Colon (tissue), 2 donors: ENCODE results near the gene AOPEP.
A peak's percentile ranks its signal among the peaks of the same experiment; 100 is the strongest.

Source experiments
- FAIRE-seq: peaks from 2 replicates; lab custom pipeline; 2012; peaks lifted over from hg19 to GRCh38; lab: Jason Lieb, UNC
- donor health status: control.
- donor health status: control.

The AOPEP gene

GRCh38 chr9:94993160-94993820 is 266.8 kb downstream of the AOPEP start:
- no peak for FAIRE-seq

- FAIRE-seq: no peak
Measured at GRCh38 chr9:94993821-94994165, 267.3 kb downstream of the AOPEP start.

GRCh38 chr9:94995048-94995693 is 268.7 kb downstream of the AOPEP start:
- no peak for FAIRE-seq

- FAIRE-seq: no peak
Measured at GRCh38 chr9:94996641-94997040, 270.1 kb downstream of the AOPEP start.

- no peak for FAIRE-seq
Measured at GRCh38 chr9:94997727-94998126, 271.2 kb downstream of the AOPEP start.

GRCh38 chr9:94999832-95000231 is 273.3 kb downstream of the AOPEP start:
- FAIRE-seq: no peak

- no peak for FAIRE-seq
Measured at GRCh38 chr9:95000821-95001220, 274.3 kb downstream of the AOPEP start.

GRCh38 chr9:95001720-95002119 is 275.2 kb downstream of the AOPEP start:
- no peak for FAIRE-seq

GRCh38 chr9:95003689-95004410 is 277.4 kb downstream of the AOPEP start:
- peak; percentile 57 for FAIRE-seq

GRCh38 chr9:95004411-95005277 is 278.1 kb downstream of the AOPEP start:
- no peak for FAIRE-seq

- no peak for FAIRE-seq
Measured at GRCh38 chr9:95005278-95006143, 279.0 kb downstream of the AOPEP start.

- no peak for FAIRE-seq
Measured at GRCh38 chr9:95007226-95007869, 280.8 kb downstream of the AOPEP start.

- FAIRE-seq: no peak
Measured at GRCh38 chr9:95008151-95008771, 281.8 kb downstream of the AOPEP start.

GRCh38 chr9:95009459-95009858 is 283.0 kb downstream of the AOPEP start:
- FAIRE-seq: no peak

GRCh38 chr9:95010431-95010838 is 283.9 kb downstream of the AOPEP start:
- no peak for FAIRE-seq

GRCh38 chr9:95012035-95012708 is 285.7 kb downstream of the AOPEP start:
- no peak for FAIRE-seq

- no peak for FAIRE-seq
Measured at GRCh38 chr9:95012902-95013301, 286.4 kb downstream of the AOPEP start.

- no peak for FAIRE-seq
Measured at GRCh38 chr9:95014917-95015316, 288.4 kb downstream of the AOPEP start.

- no peak for FAIRE-seq
Measured at GRCh38 chr9:95015569-95015968, 289.1 kb downstream of the AOPEP start.

- no peak for FAIRE-seq
Measured at GRCh38 chr9:95017062-95017461, 290.6 kb downstream of the AOPEP start.
